ENCODE measurements around the gene TCP11. TPM values are rescaled to one million over a fixed set of nuclear protein-coding genes. Genes with fewer than 3 reads are reported as not detected.

Gene TCP11
- total RNA-seq, 1 experiment from 2014 or later = not detected

DNA sequence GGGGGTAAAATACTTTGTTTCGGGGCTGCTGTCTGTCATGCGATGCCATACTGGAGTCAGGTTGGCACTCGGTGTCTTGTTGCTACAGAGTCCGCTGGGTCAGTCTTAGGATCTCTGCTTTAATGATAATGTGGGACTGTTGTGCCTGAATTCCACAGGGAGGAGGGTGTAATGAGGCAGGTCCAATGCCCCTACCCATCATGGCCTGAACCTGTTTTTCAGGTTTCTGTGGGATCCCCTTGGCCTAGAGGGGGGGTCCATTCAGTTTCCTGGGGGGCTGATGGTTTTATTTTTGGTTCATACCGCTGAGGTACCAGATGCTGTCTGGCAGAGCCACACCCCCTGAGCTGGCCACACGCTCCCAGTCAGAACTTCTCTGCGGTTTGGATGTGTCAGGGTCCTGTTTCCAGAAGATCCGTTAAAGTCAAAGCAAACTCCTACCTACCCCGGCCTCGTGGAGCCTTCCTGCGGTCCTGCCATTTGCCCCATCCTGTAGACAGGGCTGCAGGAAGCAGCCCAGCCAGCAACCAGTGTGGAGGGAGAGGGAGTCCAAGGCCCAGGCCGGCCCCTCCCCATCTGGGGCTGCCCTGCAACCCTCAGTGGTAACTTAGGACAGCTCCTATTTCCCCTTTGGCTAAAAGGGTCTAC lies 69.7 kb downstream of the TCP11 start:
- Histone ChIP-seq H4K5ac (ENCODE audit: insufficient read length, low read depth, low read length) (no peak overlapping the region), H2BK5ac (ENCODE audit: insufficient read length, low read length) (no peak overlapping the region), H3K4me1 (ENCODE audit: insufficient read depth, low read length) (no peaks in the 10 kb centered on the region; the same call in 1 of the 2 replicates), H3T11ph (ENCODE audit: low read length) (no peak overlapping the region), H3K27ac (ENCODE audit: insufficient read length, low read depth, low read length) (no peak overlapping the region), H3K4me2 (ENCODE audit: insufficient read depth, insufficient read length, low read length) (no peak overlapping the region), H3K79me2 (ENCODE audit: insufficient read depth, low read length) (no peaks in the 10 kb centered on the region), H2BK12ac (ENCODE audit: insufficient read length, low read depth, low read length) (no peak overlapping the region), H2AK5ac (ENCODE audit: insufficient read length, low read length) (no peak overlapping the region), H4K91ac (ENCODE audit: insufficient read length, low read depth, low read length) (no peak overlapping the region), H3K79me1 (ENCODE audit: insufficient read depth, low read depth, low read length, poor library complexity, severe bottlenecking) (no peaks in the 10 kb centered on the region), H2BK120ac (ENCODE audit: low read depth, low read length, poor library complexity, severe bottlenecking) (no peak overlapping the region), H3K18ac (ENCODE audit: insufficient read length, low read depth, low read length) (no peak overlapping the region), H3K23ac (ENCODE audit: insufficient read length, low read depth, low read length) (no peak overlapping the region), H3K27me3 (ENCODE audit: insufficient read depth, low read length) (no peaks in the 10 kb centered on the region), H3K9me3 (ENCODE audit: control insufficient read depth, low read depth, low read length) (no peaks in the 10 kb centered on the region), H4K8ac (replicated peaks; ENCODE audit: insufficient read length, low read depth, low read length) (no peak overlapping the region), H3K14ac (ENCODE audit: insufficient read depth, low read length) (no peak overlapping the region), H2AFZ (ENCODE audit: low read length) (no peak overlapping the region), H4K20me1 (ENCODE audit: control insufficient read depth, insufficient read depth, insufficient read length) (no peaks in the 10 kb centered on the region), H3K23me2 (ENCODE audit: insufficient read length, low read depth, low read length, poor library complexity, severe bottlenecking) (no peaks in the 10 kb centered on the region), H3K56ac (ENCODE audit: insufficient read length, low read depth, low read length) (no peak overlapping the region), H3K4ac (ENCODE audit: low read depth, low read length) (no peak overlapping the region; the same call in 1 of the 2 replicates), H2BK20ac (ENCODE audit: low read depth, low read length, poor library complexity, severe bottlenecking) (no peak overlapping the region), H3K9ac (ENCODE audit: extremely low read depth, insufficient read length, low read length) (no peak overlapping the region), H2BK15ac (ENCODE audit: low read depth, low read length) (no peak overlapping the region)
- no peaks in the 10 kb centered on the region for H3K27me3 Mint-ChIP-seq (ENCODE audit: low read depth)
- H3K4me1 Mint-ChIP-seq = peaks cover 29 to 45% of the 10 kb centered on the region in 2 experiments
- H3K4me3 Mint-ChIP-seq = no peak overlapping the region; a peak in 1 of 5 replicates
- no peaks in the 10 kb centered on the region for H3K9me3 Mint-ChIP-seq
- TF ChIP-seq, protein P1, sequence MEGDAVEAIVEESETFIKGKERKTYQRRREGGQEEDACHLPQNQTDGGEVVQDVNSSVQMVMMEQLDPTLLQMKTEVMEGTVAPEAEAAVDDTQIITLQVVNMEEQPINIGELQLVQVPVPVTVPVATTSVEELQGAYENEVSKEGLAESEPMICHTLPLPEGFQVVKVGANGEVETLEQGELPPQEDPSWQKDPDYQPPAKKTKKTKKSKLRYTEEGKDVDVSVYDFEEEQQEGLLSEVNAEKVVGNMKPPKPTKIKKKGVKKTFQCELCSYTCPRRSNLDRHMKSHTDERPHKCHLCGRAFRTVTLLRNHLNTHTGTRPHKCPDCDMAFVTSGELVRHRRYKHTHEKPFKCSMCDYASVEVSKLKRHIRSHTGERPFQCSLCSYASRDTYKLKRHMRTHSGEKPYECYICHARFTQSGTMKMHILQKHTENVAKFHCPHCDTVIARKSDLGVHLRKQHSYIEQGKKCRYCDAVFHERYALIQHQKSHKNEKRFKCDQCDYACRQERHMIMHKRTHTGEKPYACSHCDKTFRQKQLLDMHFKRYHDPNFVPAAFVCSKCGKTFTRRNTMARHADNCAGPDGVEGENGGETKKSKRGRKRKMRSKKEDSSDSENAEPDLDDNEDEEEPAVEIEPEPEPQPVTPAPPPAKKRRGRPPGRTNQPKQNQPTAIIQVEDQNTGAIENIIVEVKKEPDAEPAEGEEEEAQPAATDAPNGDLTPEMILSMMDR (conservative IDR thresholded peaks at IDR 0.05) = no peak
- H3K27ac Mint-ChIP-seq = peak overlapping the region; percentile 52 to 86 (median 73); a peak in 6 of 7 replicates
- no CpG with 5 or more reads among the region's 12 CpGs for WGBS (ENCODE audit: extremely low coverage, insufficient read length, low lambda C conversion rate)
- DNase-seq = no peak
- H3K36me3 Mint-ChIP-seq (ENCODE audit: insufficient read depth in 1 of 3, low read depth in 3 of 3) = peaks cover 5 to 8% (median 6%) of the 10 kb centered on the region in 3 experiments; a peak in 6 of 7 replicates
